NK-92 (cell line): ENCODE measurements around the gene ACAP2.
"Not testable (repeated sequence)": the region's sequence is repeated elsewhere in the genome, so short reads cannot be mapped to it uniquely, and the experiment has no call there.

Experiments
- DNase-seq: peaks from one replicate; lab custom pipeline; 2025; ENCODE audit not compliant: unreplicated experiment; lab: John Stamatoyannopoulos, UW

The ACAP2 gene

GRCh38 chr3:195442573-195443390, at the start of gene ACAP2:
Gene ACAP2 (minus strand): TSS chr3:195443020. CDS start chr3:195442847, 173 bp downstream.
- DNase-seq = peak; percentile 84

- no peak for DNase-seq
Observed at GRCh38 chr3:195475614-195476013, 32.8 kb upstream of the ACAP2 start.

GRCh38 chr3:195475116-195475515, 32.3 kb upstream of the ACAP2 start:
- not testable (repeated sequence) for DNase-seq

GRCh38 chr3:195468841-195469240, 26.0 kb upstream of the ACAP2 start:
- DNase-seq = no peak

GRCh38 chr3:195468391-195468776, 25.6 kb upstream of the ACAP2 start:
- no peak for DNase-seq

DNA sequence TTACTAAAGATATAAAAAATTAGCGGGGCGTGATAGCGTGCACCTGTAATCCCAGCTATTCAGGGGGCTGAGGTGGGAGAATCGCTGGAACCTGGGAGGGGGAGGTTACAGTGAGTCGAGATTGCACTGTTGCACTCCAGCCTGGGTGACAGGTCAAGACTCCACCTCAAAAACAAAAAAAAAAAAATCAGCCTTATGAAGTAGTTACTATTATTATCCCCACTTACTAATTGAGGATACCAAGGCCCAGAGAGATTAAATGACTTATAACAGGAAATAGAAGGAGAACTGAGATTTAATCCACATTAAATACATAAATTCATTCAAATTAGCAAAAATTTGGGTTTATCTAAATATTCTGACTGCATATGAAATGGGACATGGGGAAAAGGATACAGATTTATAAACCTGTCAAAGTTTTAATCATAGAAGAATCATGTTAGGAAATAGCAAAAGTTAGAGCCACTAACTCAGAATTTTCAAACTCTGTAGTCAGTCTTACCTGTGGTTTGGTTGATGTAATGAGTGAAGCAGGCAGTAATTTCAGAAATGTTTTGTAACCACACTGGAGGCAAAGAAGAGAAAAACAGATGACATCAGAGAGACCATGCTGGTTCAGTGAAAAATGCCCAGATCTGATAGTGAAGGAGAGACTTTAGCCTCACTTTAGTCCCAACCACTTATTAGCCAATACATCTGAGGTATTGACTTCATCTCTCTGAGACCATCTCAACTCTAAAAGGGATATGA, 25.0 kb upstream of the ACAP2 start:
- no peak for DNase-seq

DNA sequence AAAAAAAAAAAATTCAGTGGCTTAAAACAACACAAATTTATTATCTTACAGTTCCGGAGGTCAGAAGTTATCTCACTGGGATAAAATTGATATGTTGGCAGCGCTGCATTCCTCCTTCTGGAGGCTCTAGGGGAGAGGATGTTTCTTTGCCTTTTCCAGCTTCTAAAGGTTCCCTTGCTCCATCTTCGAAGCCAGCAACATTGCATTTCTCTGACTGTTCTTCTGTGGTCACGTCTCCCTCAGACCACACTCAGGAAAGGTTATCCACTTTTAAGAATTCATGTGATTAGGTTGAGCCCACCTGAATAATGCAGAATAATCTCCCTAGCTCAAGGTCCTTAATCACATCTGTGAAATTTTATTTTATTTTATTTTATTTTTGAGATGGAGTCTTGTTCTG, 23.4 kb upstream of the ACAP2 start:
- no peak for DNase-seq

- DNase-seq = not testable (repeated sequence)
Observed at GRCh38 chr3:195462922-195463321, 20.1 kb upstream of the ACAP2 start.

GRCh38 chr3:195462308-195462610, 19.4 kb upstream of the ACAP2 start:
- no peak for DNase-seq

DNA sequence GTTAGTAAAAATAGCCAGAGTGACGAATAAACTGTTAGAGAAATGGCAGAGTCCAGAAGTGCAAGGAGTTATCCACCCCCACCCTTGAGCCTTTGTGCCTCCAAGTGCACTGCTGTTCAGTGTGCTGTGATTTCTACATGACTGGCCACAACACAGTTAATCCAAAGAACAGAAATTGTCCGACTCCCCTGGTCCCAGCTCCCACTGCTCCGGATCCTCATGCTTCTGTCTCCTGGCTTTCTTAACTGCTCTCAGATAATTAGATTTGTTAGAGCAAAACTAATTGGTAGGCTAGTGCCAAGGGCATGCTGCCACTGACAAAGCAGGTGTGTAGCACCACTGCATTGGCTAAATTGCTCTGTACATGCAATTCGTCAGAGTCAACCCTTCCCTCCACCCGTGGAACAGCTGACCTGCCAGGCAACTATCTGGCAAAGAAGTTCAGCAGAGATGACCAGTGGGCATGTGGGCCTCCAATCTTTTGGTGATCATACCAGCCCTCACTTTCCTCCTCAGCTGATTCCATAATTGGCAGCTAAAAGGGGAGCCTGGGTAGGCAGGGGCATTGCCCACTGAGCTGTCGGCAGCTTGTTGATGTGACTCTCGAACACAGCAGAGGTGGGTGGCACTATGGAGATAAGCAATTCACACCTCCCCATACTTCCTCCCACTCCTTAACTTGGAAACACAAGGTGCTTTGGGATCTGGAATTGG, 18.9 kb upstream of the ACAP2 start:
- no peak for DNase-seq

- DNase-seq = no peak
Observed at GRCh38 chr3:195460091-195460713, 17.4 kb upstream of the ACAP2 start.

DNA sequence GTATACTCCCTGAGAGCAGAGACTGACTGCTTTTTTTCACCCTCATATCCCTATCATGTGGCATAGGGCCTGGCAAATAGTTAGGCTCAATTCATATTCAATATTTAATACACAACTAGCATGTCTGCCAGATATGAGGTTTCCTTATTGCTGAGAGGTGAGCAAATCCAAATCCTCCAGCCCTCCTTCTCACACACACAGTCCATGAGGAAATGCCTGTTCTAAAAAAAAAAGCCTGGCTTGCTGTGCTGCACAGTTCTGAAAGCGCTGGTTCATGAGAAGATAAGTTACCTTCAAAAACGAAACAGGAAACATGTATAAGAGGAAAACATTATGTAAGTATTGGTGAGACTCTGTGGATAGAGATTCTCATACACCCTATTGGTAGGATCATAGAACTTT, 15.5 kb upstream of the ACAP2 start:
- no peak for DNase-seq

DNA sequence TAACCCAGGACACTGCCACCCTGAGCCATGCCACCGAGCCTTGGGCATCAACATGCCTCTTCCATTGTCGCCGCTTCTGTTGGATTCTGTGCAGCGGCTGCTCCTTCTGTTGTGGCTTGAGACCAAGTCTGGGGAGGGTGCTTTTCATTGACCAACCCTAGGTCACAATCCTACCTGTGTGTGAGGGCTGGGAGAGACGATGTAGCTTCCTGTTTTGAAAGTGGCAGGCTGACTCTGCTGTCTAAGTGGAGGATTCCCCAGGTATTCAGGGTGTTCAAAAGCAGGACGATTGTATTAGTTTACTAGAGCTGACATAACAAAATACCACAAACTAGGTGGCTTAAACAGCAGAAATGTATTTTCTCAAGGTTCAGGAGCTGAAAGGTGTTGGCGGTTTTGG, 13.0 kb upstream of the ACAP2 start:
- no peak for DNase-seq

- no peak for DNase-seq
Observed at GRCh38 chr3:195453236-195453635, 10.4 kb upstream of the ACAP2 start.

GRCh38 chr3:195451373-195452015, 8.7 kb upstream of the ACAP2 start:
- DNase-seq = no peak

DNA sequence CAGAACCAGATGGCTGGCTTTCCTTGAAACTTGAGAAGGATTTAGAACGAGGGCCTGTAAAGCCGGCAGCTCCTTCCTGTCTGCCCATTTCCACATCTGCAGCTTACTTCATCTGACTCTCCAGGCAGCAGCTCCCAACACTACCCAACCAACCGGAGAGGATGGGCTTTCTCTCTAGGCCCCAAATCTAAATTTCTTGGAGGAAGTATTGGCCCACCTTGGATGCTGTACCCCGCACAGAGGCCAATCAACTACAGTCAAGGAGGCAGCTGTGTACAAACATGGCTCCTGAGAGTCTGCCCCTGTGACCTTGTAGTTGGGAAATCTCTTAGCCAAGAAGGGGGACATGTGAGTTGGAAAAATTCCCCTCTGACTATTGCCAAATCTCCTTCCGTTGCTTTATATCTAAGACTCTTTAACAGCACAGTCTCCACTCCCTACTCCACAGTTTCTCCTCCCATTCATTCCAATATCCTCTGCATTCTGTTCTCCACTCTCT, 8.0 kb upstream of the ACAP2 start:
- DNase-seq = no peak

- DNase-seq = no peak
Observed at GRCh38 chr3:195448205-195448875, 5.5 kb upstream of the ACAP2 start.

GRCh38 chr3:195447201-195447600, 4.4 kb upstream of the ACAP2 start:
- no peak for DNase-seq

DNA sequence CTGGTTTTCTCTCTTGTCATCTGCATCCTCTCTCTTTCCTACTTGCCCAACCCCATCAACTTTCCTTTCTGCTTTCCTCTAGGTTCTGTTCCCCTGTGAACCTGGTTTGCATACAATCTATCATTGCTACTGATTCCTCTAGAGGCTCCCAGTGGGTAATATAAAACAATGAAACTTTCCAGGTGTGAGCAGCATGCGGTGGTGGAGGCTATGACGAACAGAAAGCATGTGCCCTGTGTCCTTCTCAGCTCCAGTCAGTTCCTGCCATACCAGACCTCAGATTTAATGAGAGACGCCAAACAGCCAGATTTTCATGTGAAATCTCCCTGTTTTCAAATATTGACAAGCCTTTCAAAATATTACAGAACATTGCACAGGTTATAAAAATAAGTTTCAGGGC, 3.5 kb upstream of the ACAP2 start:
- DNase-seq = no peak

DNA sequence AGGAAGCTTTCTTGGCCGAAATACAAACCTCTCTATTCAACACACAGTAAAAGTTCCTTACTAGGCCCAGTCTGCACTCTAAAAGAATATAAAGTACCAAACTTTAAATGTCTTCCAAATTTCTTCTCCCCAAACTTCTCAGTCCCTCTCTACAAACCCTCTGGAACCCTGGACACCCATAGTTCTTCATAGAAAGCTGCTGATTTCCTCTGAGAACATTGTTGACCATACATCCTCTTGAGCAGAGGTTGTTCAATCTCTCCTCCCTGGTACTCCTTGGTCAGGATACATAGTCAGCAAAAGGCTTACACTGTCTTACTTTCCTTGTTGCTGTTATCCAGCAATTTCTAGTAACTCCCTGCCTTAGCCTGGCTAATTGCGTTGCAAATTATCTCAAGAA, 3.1 kb upstream of the ACAP2 start:
- no peak for DNase-seq
